C1 segment of cervical spinal cord (tissue), 14 donors: ENCODE measurements around the gene RRP8.

Experiments used
- DNase-seq, 14 donors: peaks; one replicate each; lab custom pipeline; 2025; lab: John Stamatoyannopoulos, UW

Gene RRP8

GRCh38 chr11:6617315-6617781, 13.9 kb upstream of the RRP8 start:
- no peak for DNase-seq

- DNase-seq = no peak
Observed at GRCh38 chr11:6616596-6617250, 13.3 kb upstream of the RRP8 start.

- no peak for DNase-seq
Observed at GRCh38 chr11:6615882-6616585, 12.6 kb upstream of the RRP8 start.

GRCh38 chr11:6615046-6615445, 11.6 kb upstream of the RRP8 start:
- DNase-seq = no peak

GRCh38 chr11:6614446-6614845, 11.0 kb upstream of the RRP8 start:
- no peak for DNase-seq

GRCh38 chr11:6613496-6613895, 10.1 kb upstream of the RRP8 start:
- DNase-seq = no peak

GRCh38 chr11:6612213-6613041, 9.0 kb upstream of the RRP8 start, which contains the start of gene TAF10:
TSS of gene TAF10 (minus strand) at chr11:6612216. CDS start at chr11:6612189, 27 bp downstream.
- DNase-seq = peak; percentile 42 to 94 (median 87)

- DNase-seq = peak in 1 of 14 donors; percentile 67
Observed at GRCh38 chr11:6611963-6612212, 8.5 kb upstream of the RRP8 start.

- DNase-seq = no peak
Observed at GRCh38 chr11:6611092-6611962, 7.9 kb upstream of the RRP8 start.

GRCh38 chr11:6610591-6610990, 7.2 kb upstream of the RRP8 start:
- no peak for DNase-seq

GRCh38 chr11:6609502-6610015, 6.1 kb upstream of the RRP8 start:
- DNase-seq = no peak

GRCh38 chr11:6608726-6609501, 5.5 kb upstream of the RRP8 start:
- DNase-seq = no peak

GRCh38 chr11:6608011-6608410, 4.6 kb upstream of the RRP8 start:
- DNase-seq = no peak

GRCh38 chr11:6607190-6607795, 3.9 kb upstream of the RRP8 start:
- DNase-seq = no peak

GRCh38 chr11:6606471-6607189, 3.2 kb upstream of the RRP8 start:
- peak in 12 of 14 donors; percentile 14 to 83 (median 63) for DNase-seq

GRCh38 chr11:6604790-6605189, 1.4 kb upstream of the RRP8 start:
- DNase-seq = no peak

- DNase-seq = peak in 12 of 14 donors; percentile 31 to 72 (median 58)
Observed at GRCh38 chr11:6604081-6604626, 738 bp upstream of the RRP8 start.

GRCh38 chr11:6602096-6602940, 1.1 kb downstream of the RRP8 start:
- DNase-seq = no peak
